HG03558 (cell line): ENCODE measurements around the gene SDC4.
A peak's percentile ranks its signal among the peaks of the same experiment; 100 is the strongest.

ENCODE experiments used
- ATAC-seq: cut with Tn5 transposase; IDR thresholded peaks from one replicate; pipeline ENCODE4 v1.9.1; 2021; ENCODE audit warnings: moderate number of reproducible peaks; ENCODE audit not compliant: unreplicated experiment; ENCODE audit errors: extremely low read depth

The SDC4 gene

GRCh38 chr20:45347936-45348778 is at the start of gene SDC4:
Gene SDC4 (minus strand): TSS chr20:45348424. CDS start chr20:45348384, 40 bp downstream.
- ATAC-seq = no peak

- ATAC-seq = no peak
Observed at GRCh38 chr20:45395114-45395415, 46.8 kb upstream of the SDC4 start.

- ATAC-seq = no peak
Observed at GRCh38 chr20:45394221-45395113, 46.2 kb upstream of the SDC4 start.

- ATAC-seq = no peak
Observed at GRCh38 chr20:45392733-45393132, 44.5 kb upstream of the SDC4 start.

GRCh38 chr20:45391559-45391958 is 43.3 kb upstream of the SDC4 start:
- no peak for ATAC-seq

GRCh38 chr20:45390931-45391330 is 42.7 kb upstream of the SDC4 start:
- no peak for ATAC-seq

- no peak for ATAC-seq
Observed at GRCh38 chr20:45387274-45387673, 39.0 kb upstream of the SDC4 start.

GRCh38 chr20:45378191-45378590 is 30.0 kb upstream of the SDC4 start, which contains the start of gene TP53TG5:
Gene TP53TG5 (minus strand): TSS chr20:45378325. CDS start chr20:45378236, 89 bp downstream.
- ATAC-seq = no peak

GRCh38 chr20:45377269-45377668 is 29.0 kb upstream of the SDC4 start:
- no peak for ATAC-seq

GRCh38 chr20:45374966-45375365 is 26.7 kb upstream of the SDC4 start:
- no peak for ATAC-seq

- ATAC-seq = no peak
Observed at GRCh38 chr20:45374101-45374467, 25.9 kb upstream of the SDC4 start.

- ATAC-seq = no peak
Observed at GRCh38 chr20:45373353-45374100, 25.3 kb upstream of the SDC4 start.

- no peak for ATAC-seq
Observed at GRCh38 chr20:45372646-45373352, 24.6 kb upstream of the SDC4 start.

GRCh38 chr20:45372241-45372640 is 24.0 kb upstream of the SDC4 start:
- no peak for ATAC-seq

GRCh38 chr20:45370571-45371160 is 22.4 kb upstream of the SDC4 start:
- ATAC-seq = no peak

- peak; percentile 85 for ATAC-seq
Observed at GRCh38 chr20:45368221-45368980, 20.2 kb upstream of the SDC4 start.

GRCh38 chr20:45367126-45367525 is 18.9 kb upstream of the SDC4 start:
- ATAC-seq = no peak

- ATAC-seq = no peak
Observed at GRCh38 chr20:45366631-45367030, 18.4 kb upstream of the SDC4 start.

- ATAC-seq = no peak
Observed at GRCh38 chr20:45366192-45366591, 18.0 kb upstream of the SDC4 start.
